ENCODE results near the gene MAPRE2.

MAPRE2 gene

DNA sequence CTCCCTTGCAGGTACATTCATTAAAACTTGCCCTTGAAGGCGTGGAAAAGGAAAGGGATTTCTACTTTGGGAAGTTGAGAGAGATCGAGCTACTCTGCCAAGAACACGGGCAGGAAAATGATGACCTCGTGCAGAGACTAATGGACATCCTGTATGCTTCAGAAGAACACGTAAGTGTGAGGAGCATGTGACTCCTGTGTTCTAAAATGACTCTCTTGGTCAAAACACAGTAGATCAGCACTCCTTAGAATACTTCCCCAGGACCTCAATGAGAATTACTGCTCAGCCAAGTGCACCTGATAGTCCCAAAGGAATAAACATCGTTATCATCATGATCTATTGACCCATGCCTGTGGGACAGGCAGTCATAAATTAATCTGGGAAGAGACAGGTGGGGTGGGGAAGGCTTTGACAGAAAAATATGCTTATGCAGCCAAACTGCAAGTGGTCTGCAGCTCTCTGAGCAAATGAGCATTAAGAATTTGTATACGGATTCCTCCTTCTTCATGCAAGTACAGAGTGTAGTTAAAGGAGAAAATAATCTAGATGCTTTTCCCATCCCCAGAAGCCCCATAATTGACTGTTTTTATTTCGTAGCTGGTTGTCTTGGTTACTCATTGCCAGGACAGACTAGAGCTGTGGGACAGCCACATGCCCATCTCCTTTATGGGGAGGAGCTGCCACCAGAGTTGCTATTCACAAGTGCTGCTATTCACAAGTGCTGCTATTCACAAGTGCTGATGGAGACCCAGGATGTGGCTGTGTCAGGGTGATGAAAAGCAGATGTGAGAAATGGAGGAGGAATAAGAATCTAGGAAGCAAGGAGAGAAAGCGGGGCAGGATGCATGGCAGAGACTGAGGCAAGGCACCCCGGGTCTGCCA lies 91.0 kb downstream of the MAPRE2 start:
- H3K27me3 ChIP-seq (ENCODE audit: control insufficient read depth in 1 of 2, insufficient read depth in 1 of 2, low read length in 2 of 2): no peaks in the 10 kb centered on the region
- H4K91ac ChIP-seq (ENCODE audit: low read length): no peak overlapping the region
- no peak overlapping the region for H2BK15ac ChIP-seq (ENCODE audit: low read depth, poor library complexity, severe bottlenecking)
- no peak overlapping the region for H3K18ac ChIP-seq (ENCODE audit: low read depth in 1 of 2, low read length in 2 of 2)
- no peaks in the 10 kb centered on the region for H3K79me1 ChIP-seq (replicated peaks; ENCODE audit: low read length, poor library complexity, severe bottlenecking)
- no peak for DNase-seq
- no peak overlapping the region for H2AK5ac ChIP-seq (ENCODE audit: low read length, severe bottlenecking)
- H4K8ac ChIP-seq (ENCODE audit: low read length): no peak overlapping the region
- peak overlapping the region in 1 of 2 experiments; percentile 30 for H3K14ac ChIP-seq (ENCODE audit: low read length in 2 of 2)
- H3K23ac ChIP-seq (ENCODE audit: low read length in 2 of 2): no peak overlapping the region
- H3K36me3 ChIP-seq (ENCODE audit: control insufficient read depth in 1 of 2, insufficient read depth in 2 of 2, low read depth in 1 of 2, low read length in 2 of 2): peaks cover 28 to 49% of the 10 kb centered on the region in 2 experiments
- 80% methylated on average over 9 of the region's 10 CpGs for WGBS
- no peak overlapping the region for H3K9ac ChIP-seq (ENCODE audit: low read length)
- H2BK5ac ChIP-seq (ENCODE audit: low read depth, low read length, poor library complexity, severe bottlenecking): no peak overlapping the region
- no peak overlapping the region for H3K4ac ChIP-seq (ENCODE audit: low read depth in 1 of 2, low read length in 2 of 2)
- no peak overlapping the region for H3K4me2 ChIP-seq (ENCODE audit: low read length, poor library complexity, severe bottlenecking)
- H2AFZ ChIP-seq (ENCODE audit: low read depth, low read length): no peak overlapping the region
- H3K27ac ChIP-seq (ENCODE audit: low read length, poor library complexity, severe bottlenecking): no peak overlapping the region
- no peaks in the 10 kb centered on the region for H3K4me1 ChIP-seq (ENCODE audit: control insufficient read depth, insufficient read depth, low read depth, low read length)
- H2BK12ac ChIP-seq (ENCODE audit: low read length in 2 of 2): no peak overlapping the region
- H3K4me3 ChIP-seq (ENCODE audit: insufficient read depth in 1 of 2, low read depth in 1 of 2, low read length in 2 of 2): no peak overlapping the region
- no peak overlapping the region for H2BK120ac ChIP-seq (ENCODE audit: low read depth, low read length)
- no peaks in the 10 kb centered on the region for H3K9me3 ChIP-seq (ENCODE audit: control insufficient read depth, low read length)

DNA sequence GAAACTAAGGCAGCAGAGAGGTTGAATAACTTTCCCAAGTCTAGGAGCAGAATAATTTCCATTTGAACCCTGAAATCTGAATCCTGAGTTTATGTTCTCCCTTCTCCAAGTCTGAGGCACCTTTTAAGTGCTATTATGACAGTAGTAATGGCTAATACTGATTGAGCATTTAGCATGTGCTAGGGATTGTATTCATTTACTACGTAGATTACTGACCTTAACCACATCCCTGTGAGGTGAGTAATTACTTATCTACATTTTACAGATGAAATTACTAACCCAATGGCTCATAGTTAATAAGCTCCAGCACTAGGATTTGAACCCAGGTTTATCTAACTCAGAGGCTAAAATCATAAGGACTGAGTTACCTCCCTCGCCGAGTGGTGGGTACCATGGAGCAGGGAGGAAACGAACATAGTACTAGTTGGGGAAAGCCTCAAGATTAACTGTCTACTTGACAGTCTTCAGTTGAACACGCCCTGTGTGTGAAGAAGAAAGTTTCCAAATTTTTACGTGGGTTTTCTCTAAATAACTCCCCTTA lies 93.0 kb downstream of the MAPRE2 start:
- H3K9ac ChIP-seq (ENCODE audit: low read length): no peak overlapping the region
- H4K8ac ChIP-seq (ENCODE audit: low read length): no peak overlapping the region
- H3K27ac ChIP-seq (ENCODE audit: low read length, poor library complexity, severe bottlenecking): no peak overlapping the region
- no peak overlapping the region for H2BK12ac ChIP-seq (ENCODE audit: low read length in 2 of 2)
- no peak overlapping the region for H2BK5ac ChIP-seq (ENCODE audit: low read depth, low read length, poor library complexity, severe bottlenecking)
- H3K4ac ChIP-seq (ENCODE audit: low read depth in 1 of 2, low read length in 2 of 2): no peak overlapping the region
- no peak overlapping the region for H2BK120ac ChIP-seq (ENCODE audit: low read depth, low read length)
- no peaks in the 10 kb centered on the region for H3K27me3 ChIP-seq (ENCODE audit: control insufficient read depth in 1 of 2, insufficient read depth in 1 of 2, low read length in 2 of 2)
- 95% methylated on average over 6 of the region's 6 CpGs for WGBS
- H3K4me3 ChIP-seq (ENCODE audit: insufficient read depth in 1 of 2, low read depth in 1 of 2, low read length in 2 of 2): no peak overlapping the region
- H3K4me1 ChIP-seq (ENCODE audit: control insufficient read depth, insufficient read depth, low read depth, low read length): no peaks in the 10 kb centered on the region
- no peak overlapping the region for H3K23ac ChIP-seq (ENCODE audit: low read length in 2 of 2)
- no peak overlapping the region for H2AFZ ChIP-seq (ENCODE audit: low read depth, low read length)
- H3K9me3 ChIP-seq (ENCODE audit: control insufficient read depth, low read length): no peaks in the 10 kb centered on the region
- H3K36me3 ChIP-seq (ENCODE audit: control insufficient read depth in 1 of 2, insufficient read depth in 2 of 2, low read depth in 1 of 2, low read length in 2 of 2): peaks cover 28 to 39% of the 10 kb centered on the region in 2 experiments
- H3K4me2 ChIP-seq (ENCODE audit: low read length, poor library complexity, severe bottlenecking): no peak overlapping the region
- H3K14ac ChIP-seq (ENCODE audit: low read length in 2 of 2): no peak overlapping the region
- H2AK5ac ChIP-seq (ENCODE audit: low read length, severe bottlenecking): no peak overlapping the region
- no peaks in the 10 kb centered on the region for H3K79me1 ChIP-seq (replicated peaks; ENCODE audit: low read length, poor library complexity, severe bottlenecking)
- no peak for DNase-seq
- no peak overlapping the region for H4K91ac ChIP-seq (ENCODE audit: low read length)
- no peak overlapping the region for H2BK15ac ChIP-seq (ENCODE audit: low read depth, poor library complexity, severe bottlenecking)
- H3K18ac ChIP-seq (ENCODE audit: low read depth in 1 of 2, low read length in 2 of 2): no peak overlapping the region

DNA sequence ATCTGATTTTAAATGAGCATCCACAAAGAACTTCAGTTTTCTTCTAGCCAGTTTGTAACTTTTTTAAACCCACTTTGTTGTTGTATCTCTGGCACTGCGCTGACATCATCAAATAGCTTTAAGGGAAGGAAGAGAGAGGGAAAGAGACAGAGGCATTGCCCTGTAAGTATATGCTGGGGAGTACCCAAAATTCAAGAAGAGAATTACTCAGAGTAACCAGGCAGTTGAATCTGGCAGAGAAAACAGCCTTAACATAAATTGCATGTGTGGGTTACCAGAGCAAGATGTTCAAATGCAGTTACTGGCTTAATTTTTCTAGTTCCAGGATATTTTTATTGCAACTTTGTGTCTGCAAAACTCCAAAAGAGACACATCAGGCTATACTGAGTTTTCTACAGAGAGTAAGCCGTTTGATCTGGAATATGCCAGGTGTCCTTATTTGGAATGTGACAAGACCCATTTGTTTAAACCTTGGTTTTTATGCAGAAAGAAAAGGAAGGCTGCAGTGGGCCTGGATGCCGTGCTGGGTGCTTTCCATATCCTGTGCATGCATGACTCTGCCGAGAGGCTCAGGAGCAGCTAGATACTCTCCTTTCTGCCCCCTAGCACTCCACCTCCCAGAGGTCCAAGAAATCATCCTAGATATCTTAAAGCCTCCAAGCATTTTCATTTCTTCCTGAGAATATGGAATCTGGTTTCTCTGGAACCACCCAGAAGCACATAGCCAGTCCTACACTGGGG lies 93.7 kb downstream of the MAPRE2 start:
- H3K27ac ChIP-seq (ENCODE audit: low read length, poor library complexity, severe bottlenecking): no peak overlapping the region
- no peak overlapping the region for H2BK120ac ChIP-seq (ENCODE audit: low read depth, low read length)
- H2AK5ac ChIP-seq (ENCODE audit: low read length, severe bottlenecking): no peak overlapping the region
- no peak overlapping the region for H4K8ac ChIP-seq (ENCODE audit: low read length)
- H2BK15ac ChIP-seq (ENCODE audit: low read depth, poor library complexity, severe bottlenecking): no peak overlapping the region
- no peak overlapping the region for H2BK5ac ChIP-seq (ENCODE audit: low read depth, low read length, poor library complexity, severe bottlenecking)
- H3K14ac ChIP-seq (ENCODE audit: low read length in 2 of 2): no peak overlapping the region
- no peaks in the 10 kb centered on the region for H3K9me3 ChIP-seq (ENCODE audit: control insufficient read depth, low read length)
- H3K4me1 ChIP-seq (ENCODE audit: control insufficient read depth, insufficient read depth, low read depth, low read length): no peaks in the 10 kb centered on the region
- H3K23ac ChIP-seq (ENCODE audit: low read length in 2 of 2): no peak overlapping the region
- no peak overlapping the region for H3K4me2 ChIP-seq (ENCODE audit: low read length, poor library complexity, severe bottlenecking)
- no peaks in the 10 kb centered on the region for H3K27me3 ChIP-seq (ENCODE audit: control insufficient read depth in 1 of 2, insufficient read depth in 1 of 2, low read length in 2 of 2)
- no peak overlapping the region for H2BK12ac ChIP-seq (ENCODE audit: low read length in 2 of 2)
- no peak overlapping the region for H3K18ac ChIP-seq (ENCODE audit: low read depth in 1 of 2, low read length in 2 of 2)
- H3K79me1 ChIP-seq (replicated peaks; ENCODE audit: low read length, poor library complexity, severe bottlenecking): no peaks in the 10 kb centered on the region
- no peak overlapping the region for H3K4ac ChIP-seq (ENCODE audit: low read depth in 1 of 2, low read length in 2 of 2)
- H3K4me3 ChIP-seq (ENCODE audit: insufficient read depth in 1 of 2, low read depth in 1 of 2, low read length in 2 of 2): no peak overlapping the region
- H4K91ac ChIP-seq (ENCODE audit: low read length): no peak overlapping the region
- H3K36me3 ChIP-seq (ENCODE audit: control insufficient read depth in 1 of 2, insufficient read depth in 2 of 2, low read depth in 1 of 2, low read length in 2 of 2): peaks cover 25 to 33% of the 10 kb centered on the region in 2 experiments
- no peak overlapping the region for H3K9ac ChIP-seq (ENCODE audit: low read length)
- DNase-seq: no peak
- WGBS: 83% methylated on average over 4 of the region's 4 CpGs
- no peak overlapping the region for H2AFZ ChIP-seq (ENCODE audit: low read depth, low read length)

GRCh38 chr18:35136248-35136647 lies 95.0 kb downstream of the MAPRE2 start:
- H4K8ac ChIP-seq (ENCODE audit: low read length): no peak overlapping the region
- no peak overlapping the region for H3K4me3 ChIP-seq (ENCODE audit: insufficient read depth in 1 of 2, low read depth in 1 of 2, low read length in 2 of 2)
- H3K9me3 ChIP-seq (ENCODE audit: control insufficient read depth, low read length): no peaks in the 10 kb centered on the region
- no peak overlapping the region for H2BK15ac ChIP-seq (ENCODE audit: low read depth, poor library complexity, severe bottlenecking)
- H2BK120ac ChIP-seq (ENCODE audit: low read depth, low read length): no peak overlapping the region
- no peaks in the 10 kb centered on the region for H3K27me3 ChIP-seq (ENCODE audit: control insufficient read depth in 1 of 2, insufficient read depth in 1 of 2, low read length in 2 of 2)
- no peak for DNase-seq
- H3K18ac ChIP-seq (ENCODE audit: low read depth in 1 of 2, low read length in 2 of 2): no peak overlapping the region
- WGBS: 91% methylated on average over 3 of the region's 3 CpGs
- H3K14ac ChIP-seq (ENCODE audit: low read length in 2 of 2): no peak overlapping the region
- no peak overlapping the region for H3K9ac ChIP-seq (ENCODE audit: low read length)
- no peak overlapping the region for H2AK5ac ChIP-seq (ENCODE audit: low read length, severe bottlenecking)
- no peak overlapping the region for H3K27ac ChIP-seq (ENCODE audit: low read length, poor library complexity, severe bottlenecking)
- H4K91ac ChIP-seq (ENCODE audit: low read length): no peak overlapping the region
- peaks cover 25 to 40% of the 10 kb centered on the region in 2 experiments for H3K36me3 ChIP-seq (ENCODE audit: control insufficient read depth in 1 of 2, insufficient read depth in 2 of 2, low read depth in 1 of 2, low read length in 2 of 2)
- no peak overlapping the region for H3K4ac ChIP-seq (ENCODE audit: low read depth in 1 of 2, low read length in 2 of 2)
- no peak overlapping the region for H2BK12ac ChIP-seq (ENCODE audit: low read length in 2 of 2)
- no peak overlapping the region for H3K4me2 ChIP-seq (ENCODE audit: low read length, poor library complexity, severe bottlenecking)
- H2BK5ac ChIP-seq (ENCODE audit: low read depth, low read length, poor library complexity, severe bottlenecking): no peak overlapping the region
- H3K79me1 ChIP-seq (replicated peaks; ENCODE audit: low read length, poor library complexity, severe bottlenecking): no peaks in the 10 kb centered on the region
- no peaks in the 10 kb centered on the region for H3K4me1 ChIP-seq (ENCODE audit: control insufficient read depth, insufficient read depth, low read depth, low read length)
- no peak overlapping the region for H2AFZ ChIP-seq (ENCODE audit: low read depth, low read length)
- H3K23ac ChIP-seq (ENCODE audit: low read length in 2 of 2): no peak overlapping the region
